Activated CD4-positive, alpha-beta T cell treated with anti-CD3 and anti-CD28 coated beads, Interleukin-10, Interleukin-2, amounts not matched to agents 100 ng/mL and 50 ng/mL, durations not matched to agents 16 hours and 8 hours (primary cell): Measurements from ENCODE around the gene SEMA3E.
A peak's percentile ranks its signal among the peaks of the same experiment; 100 is the strongest.
"Not testable (repeated sequence)": the region's sequence is repeated elsewhere in the genome, so short reads cannot be mapped to it uniquely, and the experiment has no call there.

Experiments
- DNase-seq: peaks from one replicate; pipeline ENCODE4 v3.0.0-alpha.2; 2020

SEMA3E gene

GRCh38 chr7:83447681-83448080, 201.3 kb downstream of the SEMA3E start:
- no peak for DNase-seq

GRCh38 chr7:83446102-83446669, 202.8 kb downstream of the SEMA3E start:
- DNase-seq: no peak

- DNase-seq: no peak
These were observed 206.0 kb downstream of the SEMA3E start for GRCh38 chr7:83442911-83443310.

- DNase-seq: no peak
These were observed 209.9 kb downstream of the SEMA3E start for GRCh38 chr7:83439026-83439425.

- DNase-seq: not testable (repeated sequence)
These were observed 218.7 kb downstream of the SEMA3E start for GRCh38 chr7:83430289-83430688.

GRCh38 chr7:83429493-83429892, 219.4 kb downstream of the SEMA3E start:
- DNase-seq: no peak

- DNase-seq: no peak
These were observed 221.1 kb downstream of the SEMA3E start for GRCh38 chr7:83427884-83428283.

GRCh38 chr7:83426325-83426724, 222.6 kb downstream of the SEMA3E start:
- no peak for DNase-seq

- no peak for DNase-seq
These were observed 229.9 kb downstream of the SEMA3E start for GRCh38 chr7:83419013-83419412.

GRCh38 chr7:83415840-83416239, 233.1 kb downstream of the SEMA3E start:
- DNase-seq: no peak

GRCh38 chr7:83414947-83415346, 234.0 kb downstream of the SEMA3E start:
- no peak for DNase-seq

- DNase-seq: no peak
These were observed 235.1 kb downstream of the SEMA3E start for GRCh38 chr7:83413831-83414230.

GRCh38 chr7:83413424-83413823, 235.5 kb downstream of the SEMA3E start:
- no peak for DNase-seq

GRCh38 chr7:83410989-83411591, 237.8 kb downstream of the SEMA3E start:
- DNase-seq: peak; percentile 19

- DNase-seq: no peak
These were observed 254.2 kb downstream of the SEMA3E start for GRCh38 chr7:83394776-83395175.

GRCh38 chr7:83388436-83388835, 260.5 kb downstream of the SEMA3E start:
- no peak for DNase-seq

- no peak for DNase-seq
These were observed 282.3 kb downstream of the SEMA3E start for GRCh38 chr7:83366629-83367028.

- DNase-seq: no peak
These were observed 283.2 kb downstream of the SEMA3E start for GRCh38 chr7:83365746-83366145.

- no peak for DNase-seq
These were observed 285.9 kb downstream of the SEMA3E start for GRCh38 chr7:83362871-83363550.

- no peak for DNase-seq
These were observed 289.8 kb downstream of the SEMA3E start for GRCh38 chr7:83359108-83359507.

GRCh38 chr7:83355143-83355542, 293.8 kb downstream of the SEMA3E start:
- DNase-seq: no peak

GRCh38 chr7:83347945-83348444, 300.9 kb downstream of the SEMA3E start:
- DNase-seq: no peak

GRCh38 chr7:83339907-83340306, 309.0 kb downstream of the SEMA3E start:
- no peak for DNase-seq

GRCh38 chr7:83338277-83338950, 310.5 kb downstream of the SEMA3E start:
- DNase-seq: no peak
